PFSK-1 (cell line): ENCODE measurements around the gene GPR108.

Source experiments
- FOXP2 ChIP-seq: optimal IDR thresholded peaks from 2 replicates; pipeline ENCODE3; 2011; ENCODE audit warnings: borderline replicate concordance, control low read depth, inconsistent platforms; ENCODE audit not compliant: insufficient read depth; ENCODE audit errors: extremely low read length, extremely low read depth
- POLR2AphosphoS5 ChIP-seq: IDR thresholded peaks from 2 replicates; pipeline ENCODE4 v1.6.1; 2012; ENCODE audit warnings: low read depth, mild to moderate bottlenecking, control low read depth, low read length, moderate library complexity
- REST ChIP-seq, 2 experiments: IDR thresholded peaks; 2 replicates each; pipeline versions ENCODE4 v1.6.1 to v1.8.0; 2011 to 2012; ENCODE audit warnings: low read depth in 2 of 2, low read length in 2 of 2, control low read depth in 1 of 2, inconsistent platforms in 1 of 2, mild to moderate bottlenecking in 1 of 2, moderate library complexity in 1 of 2; ENCODE audit not compliant: insufficient read depth in 1 of 2
- SIN3A ChIP-seq: IDR thresholded peaks from 2 replicates; pipeline ENCODE4 v1.6.1; 2012; ENCODE audit warnings: mild to moderate bottlenecking, low read length, moderate library complexity, borderline replicate concordance; ENCODE audit not compliant: insufficient read depth
- TAF1 ChIP-seq: IDR thresholded peaks from 2 replicates; pipeline ENCODE4 v1.6.1; 2012; ENCODE audit warnings: low read length, control low read depth, borderline replicate concordance; ENCODE audit not compliant: insufficient read depth

GPR108 gene

GRCh38 chr19:6718741-6719539 is 18.4 kb downstream of the GPR108 start:
- TF ChIP-seq REST (IDR thresholded peaks at IDR 0.05; ENCODE audit: insufficient read depth in 1 of 2, low read depth in 2 of 2, low read length in 2 of 2) (no peak), SIN3A (no peak), TAF1 (no peak), POLR2AphosphoS5 (no peak), FOXP2 (no peak)

GRCh38 chr19:6718111-6718740 is 19.2 kb downstream of the GPR108 start:
- TF ChIP-seq SIN3A: no peak
- no peak for TF ChIP-seq REST (IDR thresholded peaks at IDR 0.05; ENCODE audit: insufficient read depth in 1 of 2, low read depth in 2 of 2, low read length in 2 of 2)
- TF ChIP-seq FOXP2: no peak
- TF ChIP-seq POLR2AphosphoS5: no peak
- TF ChIP-seq TAF1: no peak

- no peak for TF ChIP-seq REST (IDR thresholded peaks at IDR 0.05; ENCODE audit: insufficient read depth in 1 of 2, low read depth in 2 of 2, low read length in 2 of 2)
- TF ChIP-seq TAF1: no peak
- no peak for TF ChIP-seq POLR2AphosphoS5
- no peak for TF ChIP-seq FOXP2
- TF ChIP-seq SIN3A: no peak
These were observed 19.9 kb downstream of the GPR108 start for GRCh38 chr19:6717441-6717971.

- TF ChIP-seq TAF1: no peak
- TF ChIP-seq REST (IDR thresholded peaks at IDR 0.05; ENCODE audit: insufficient read depth in 1 of 2, low read depth in 2 of 2, low read length in 2 of 2): no peak
- TF ChIP-seq POLR2AphosphoS5: no peak
- no peak for TF ChIP-seq FOXP2
- no peak for TF ChIP-seq SIN3A
These were observed 20.3 kb downstream of the GPR108 start for GRCh38 chr19:6717036-6717435.
